ENCODE measurements around the gene FBXW5.

Gene FBXW5

GRCh38 chr9:136931611-136932130, 12.9 kb downstream of the FBXW5 start:
- no peak for DNase-seq

GRCh38 chr9:136930014-136930413, 14.5 kb downstream of the FBXW5 start:
- DNase-seq, result no peak

GRCh38 chr9:136928591-136928990, 15.9 kb downstream of the FBXW5 start:
- no peak for DNase-seq

- no peak for DNase-seq
Observed at GRCh38 chr9:136927343-136928271, 16.9 kb downstream of the FBXW5 start.

GRCh38 chr9:136926749-136927148, 17.8 kb downstream of the FBXW5 start:
- DNase-seq, result no peak

- no peak for DNase-seq
Observed at GRCh38 chr9:136926154-136926704, 18.3 kb downstream of the FBXW5 start.

- DNase-seq, result no peak
Observed at GRCh38 chr9:136925414-136926153, 19.0 kb downstream of the FBXW5 start.

- DNase-seq, result no peak
Observed at GRCh38 chr9:136923881-136924280, 20.7 kb downstream of the FBXW5 start.

GRCh38 chr9:136922540-136922939, 22.0 kb downstream of the FBXW5 start:
- DNase-seq, result no peak

- DNase-seq, result no peak
Observed at GRCh38 chr9:136921718-136922117, 22.8 kb downstream of the FBXW5 start.

GRCh38 chr9:136921307-136921706, 23.2 kb downstream of the FBXW5 start:
- DNase-seq, result no peak

- DNase-seq, result no peak
Observed at GRCh38 chr9:136920734-136921231, 23.8 kb downstream of the FBXW5 start.

GRCh38 chr9:136920069-136920468, 24.5 kb downstream of the FBXW5 start:
- no peak for DNase-seq

GRCh38 chr9:136917902-136918301, 26.6 kb downstream of the FBXW5 start:
- DNase-seq, result no peak

- DNase-seq, result no peak
Observed at GRCh38 chr9:136916330-136917184, 28.0 kb downstream of the FBXW5 start.

GRCh38 chr9:136915632-136916329, 28.8 kb downstream of the FBXW5 start:
- DNase-seq, result no peak

- no peak for DNase-seq
Observed at GRCh38 chr9:136913701-136914438, 30.7 kb downstream of the FBXW5 start.

GRCh38 chr9:136910901-136911245, 33.7 kb downstream of the FBXW5 start:
- DNase-seq, result no peak

GRCh38 chr9:136910197-136910900, 34.2 kb downstream of the FBXW5 start:
- no peak for DNase-seq
